Measurements from ENCODE around the gene CDT1. TPM values are rescaled to one million over a fixed set of nuclear protein-coding genes. Genes with fewer than 3 reads are reported as not detected.

The CDT1 gene
- total RNA-seq, 4 donors from 2014 or later, result 0.33 to 1.8 (median 0.99) TPM

DNA sequence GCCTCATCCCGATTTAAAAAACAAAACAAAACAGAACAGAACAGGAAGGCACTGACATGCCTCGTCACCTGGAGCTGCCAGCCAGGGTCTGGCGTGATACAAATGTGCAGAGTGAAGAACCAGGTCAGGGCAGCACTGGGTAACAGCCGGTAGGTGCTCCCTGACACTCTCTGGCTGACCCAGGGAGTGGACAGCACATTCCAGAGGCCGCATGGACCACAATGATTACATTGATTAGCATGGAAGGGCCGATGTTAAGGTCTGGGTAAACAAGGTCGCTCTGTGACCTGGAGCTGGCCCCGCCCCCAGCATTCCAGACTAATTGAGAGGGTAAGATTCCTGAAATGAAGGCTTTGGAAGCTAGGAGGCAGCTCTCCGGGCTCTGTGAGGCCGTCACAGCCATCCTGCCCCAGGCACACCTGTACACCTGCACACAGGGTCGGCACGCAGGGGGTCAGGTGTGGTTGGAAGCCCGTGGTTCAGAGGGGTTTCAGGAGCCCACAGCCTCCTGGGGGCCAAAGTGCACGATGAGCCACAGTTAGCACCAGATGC lies 40.0 kb upstream of the CDT1 start:
- H3K36me3 ChIP-seq, result no peaks in the 10 kb centered on the region
- intact Hi-C loops (cut with DNase I), result no loop called here
- no peaks in the 10 kb centered on the region for H3K9me3 ChIP-seq
- TF ChIP-seq, protein P1, sequence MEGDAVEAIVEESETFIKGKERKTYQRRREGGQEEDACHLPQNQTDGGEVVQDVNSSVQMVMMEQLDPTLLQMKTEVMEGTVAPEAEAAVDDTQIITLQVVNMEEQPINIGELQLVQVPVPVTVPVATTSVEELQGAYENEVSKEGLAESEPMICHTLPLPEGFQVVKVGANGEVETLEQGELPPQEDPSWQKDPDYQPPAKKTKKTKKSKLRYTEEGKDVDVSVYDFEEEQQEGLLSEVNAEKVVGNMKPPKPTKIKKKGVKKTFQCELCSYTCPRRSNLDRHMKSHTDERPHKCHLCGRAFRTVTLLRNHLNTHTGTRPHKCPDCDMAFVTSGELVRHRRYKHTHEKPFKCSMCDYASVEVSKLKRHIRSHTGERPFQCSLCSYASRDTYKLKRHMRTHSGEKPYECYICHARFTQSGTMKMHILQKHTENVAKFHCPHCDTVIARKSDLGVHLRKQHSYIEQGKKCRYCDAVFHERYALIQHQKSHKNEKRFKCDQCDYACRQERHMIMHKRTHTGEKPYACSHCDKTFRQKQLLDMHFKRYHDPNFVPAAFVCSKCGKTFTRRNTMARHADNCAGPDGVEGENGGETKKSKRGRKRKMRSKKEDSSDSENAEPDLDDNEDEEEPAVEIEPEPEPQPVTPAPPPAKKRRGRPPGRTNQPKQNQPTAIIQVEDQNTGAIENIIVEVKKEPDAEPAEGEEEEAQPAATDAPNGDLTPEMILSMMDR (IDR thresholded peaks at IDR 0.05), result peak in 2 of 6 experiments; percentile 13 to 31
- no peak for TF ChIP-seq POLR2A (IDR thresholded peaks at IDR 0.05)
- H3K27ac ChIP-seq, result peak overlapping the region; percentile 62 to 72 (median 67)
- no peak overlapping the region for H3K4me3 ChIP-seq (replicated peaks in 1 of 3)
- WGBS, 2 donors, result 45 to 53% methylated on average over 9 to 14 of the region's 14 CpGs
- no peaks in the 10 kb centered on the region for H3K27me3 ChIP-seq
- peaks cover 74 to 100% of the 10 kb centered on the region in 2 donors for H3K4me1 ChIP-seq
- DNase-seq, result peak; percentile 68 to 75

DNA sequence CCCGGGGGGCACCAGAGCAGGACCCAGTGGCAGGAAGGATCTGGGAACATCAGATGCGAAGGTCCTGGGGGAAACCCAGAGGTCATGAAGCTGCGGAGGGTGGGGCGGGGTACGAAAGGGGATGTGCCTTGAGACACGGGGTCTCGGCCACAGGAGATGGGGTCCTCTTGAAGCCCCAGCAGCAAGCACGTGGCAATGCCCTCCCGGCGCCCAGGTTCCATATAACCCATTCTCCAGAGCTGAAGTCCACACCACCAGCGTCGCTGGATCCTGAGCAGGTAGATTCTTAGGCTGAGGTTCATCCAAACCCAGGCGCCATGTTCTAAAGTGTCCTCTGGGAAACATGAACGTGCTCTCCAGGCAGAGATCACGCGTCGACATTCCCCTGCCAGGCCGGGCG lies 39.5 kb upstream of the CDT1 start:
- DNase-seq, result no peak
- intact Hi-C loops (cut with DNase I), result no loop called here
- no peaks in the 10 kb centered on the region for H3K27me3 ChIP-seq
- peak overlapping the region in 2 of 3 donors; percentile 71 to 72 for H3K27ac ChIP-seq
- H3K9me3 ChIP-seq, result no peaks in the 10 kb centered on the region
- WGBS, 2 donors, result 90 to 94% methylated on average over 16 to 19 of the region's 19 CpGs
- no peaks in the 10 kb centered on the region for H3K36me3 ChIP-seq
- H3K4me1 ChIP-seq, result peaks cover 77 to 100% of the 10 kb centered on the region in 2 donors
- no peak overlapping the region for H3K4me3 ChIP-seq (replicated peaks in 1 of 3)
- TF ChIP-seq, protein P1 (IDR thresholded peaks at IDR 0.05), result no peak
- no peak for TF ChIP-seq POLR2A (IDR thresholded peaks at IDR 0.05)

DNA sequence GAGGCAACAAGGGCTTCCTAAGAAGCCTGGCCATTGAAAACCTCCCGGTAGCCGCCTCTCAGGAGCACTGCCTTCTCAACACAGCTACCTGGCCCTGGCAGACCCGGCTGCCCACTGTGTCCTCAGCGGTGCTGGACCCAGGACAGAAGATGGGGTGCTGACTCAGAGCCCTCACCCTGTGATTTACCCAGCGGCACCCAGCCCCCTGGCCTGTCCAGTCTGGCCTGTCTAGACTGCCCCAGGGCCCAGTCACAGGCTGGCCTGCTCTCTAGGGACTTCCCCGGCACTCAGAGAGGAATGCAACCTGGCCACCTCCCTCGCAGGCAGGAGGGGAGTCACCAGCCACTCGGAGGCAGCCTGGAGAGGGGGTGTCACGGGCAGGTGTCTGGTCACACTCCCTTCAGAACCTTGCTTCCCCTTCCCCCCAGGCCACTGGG lies 38.7 kb upstream of the CDT1 start:
- no peaks in the 10 kb centered on the region for H3K36me3 ChIP-seq
- H3K4me3 ChIP-seq (replicated peaks in 1 of 3), result no peak overlapping the region
- peaks cover 83 to 100% of the 10 kb centered on the region in 2 donors for H3K4me1 ChIP-seq
- H3K27ac ChIP-seq, result peak overlapping the region; percentile 66 to 71 (median 67)
- intact Hi-C loops (cut with DNase I), result no loop called here
- TF ChIP-seq, protein P1 (IDR thresholded peaks at IDR 0.05), result no peak
- peak in 1 of 2 donors; percentile 45 for TF ChIP-seq POLR2A (IDR thresholded peaks at IDR 0.05)
- WGBS, 2 donors, result 7 to 29% methylated on average over 2 to 7 of the region's 9 CpGs
- H3K27me3 ChIP-seq, result no peaks in the 10 kb centered on the region
- DNase-seq, result peak; percentile 98
- H3K9me3 ChIP-seq, result no peaks in the 10 kb centered on the region

DNA sequence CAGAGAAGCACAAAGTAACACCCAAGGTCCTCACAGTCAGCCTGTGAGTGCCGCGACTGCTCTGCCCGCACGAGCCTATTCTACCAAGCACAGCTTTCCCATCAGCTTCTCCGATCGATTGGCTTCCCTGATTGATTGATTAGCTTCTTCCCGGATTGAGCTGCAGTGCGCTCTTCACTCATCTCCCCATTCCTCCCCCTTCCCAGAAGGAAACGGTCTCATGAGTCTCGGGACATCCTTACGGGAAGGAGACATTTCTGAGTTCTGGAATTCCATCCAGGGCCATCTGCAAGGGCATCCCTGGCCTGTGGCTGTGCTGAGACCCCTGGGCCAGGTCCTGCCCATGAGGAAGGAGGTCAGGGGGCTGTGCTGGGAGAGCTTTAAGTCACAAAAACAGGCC lies 36.6 kb upstream of the CDT1 start:
- Histone ChIP-seq H3K4me3 (replicated peaks in 1 of 3) (no peak overlapping the region), H3K36me3 (no peaks in the 10 kb centered on the region), H3K9me3 (no peaks in the 10 kb centered on the region), H3K27ac (peak overlapping the region; percentile 75 to 93 (median 91)), H3K4me1 (peaks cover 84 to 100% of the 10 kb centered on the region in 2 donors), H3K27me3 (no peaks in the 10 kb centered on the region)
- intact Hi-C loops (cut with DNase I), result no loop called here
- TF ChIP-seq POLR2A (IDR thresholded peaks at IDR 0.05), result no peak
- TF ChIP-seq, protein P1 (IDR thresholded peaks at IDR 0.05), result no peak
- WGBS, 2 donors, result 83 to 86% methylated on average over 11 of the region's 11 CpGs
- DNase-seq, result no peak

DNA sequence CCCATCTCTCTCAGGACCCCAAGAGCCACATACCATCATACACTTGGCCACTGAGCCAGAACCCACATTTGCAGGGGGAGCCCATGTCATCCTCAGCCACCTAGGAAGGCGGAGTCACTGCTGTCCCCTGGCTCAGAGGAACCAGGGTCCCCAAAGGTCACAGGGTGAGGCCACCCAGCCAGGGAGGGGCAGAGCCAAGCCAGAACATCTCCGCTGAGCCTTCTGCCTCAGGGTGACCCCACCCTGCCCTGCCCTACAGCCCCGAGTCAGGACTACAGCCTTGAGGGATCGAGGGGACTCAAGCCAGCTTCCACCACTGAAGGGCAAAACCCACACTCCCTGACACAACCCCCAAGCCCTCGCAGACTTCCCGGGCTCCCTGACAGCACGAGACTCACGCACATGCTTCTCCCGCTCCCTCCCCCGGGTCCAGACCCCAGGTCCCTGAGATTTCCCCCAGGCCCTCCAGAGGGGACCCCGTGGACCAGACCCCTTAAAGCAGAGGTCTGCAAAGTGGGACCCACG lies 36.0 kb upstream of the CDT1 start:
- WGBS, 2 donors, result 57 to 77% methylated on average over 3 to 9 of the region's 12 CpGs
- intact Hi-C loops (cut with DNase I), result no loop called here
- TF ChIP-seq, protein P1 (IDR thresholded peaks at IDR 0.05), result no peak
- no peak for TF ChIP-seq POLR2A (IDR thresholded peaks at IDR 0.05)
- no peak for DNase-seq
- Histone ChIP-seq H3K27me3 (no peaks in the 10 kb centered on the region), H3K4me3 (replicated peaks in 1 of 3) (no peak overlapping the region), H3K36me3 (no peaks in the 10 kb centered on the region), H3K27ac (peak overlapping the region; percentile 75 to 93 (median 91)), H3K4me1 (peaks cover 82 to 99% of the 10 kb centered on the region in 2 donors), H3K9me3 (no peaks in the 10 kb centered on the region)

All from thyroid gland (tissue), 4 donors.